HL-60 (cell line): Measurements from ENCODE around the gene CCL14.

Source experiments
- CTCF ChIP-seq: IDR thresholded peaks from one replicate; pipeline ENCODE4 v1.5.1; 2011; ENCODE audit warnings: low read length, control low read depth, inconsistent platforms; ENCODE audit not compliant: insufficient read depth
- TF ChIP-seq, protein P1 (sequence below): IDR thresholded peaks from 2 replicates; pipeline ENCODE4 v1.6.1; 2012; ENCODE audit warnings: low read depth; ENCODE audit not compliant: insufficient replicate concordance

- TF ChIP-seq CTCF, result no peak
- TF ChIP-seq, protein P1, sequence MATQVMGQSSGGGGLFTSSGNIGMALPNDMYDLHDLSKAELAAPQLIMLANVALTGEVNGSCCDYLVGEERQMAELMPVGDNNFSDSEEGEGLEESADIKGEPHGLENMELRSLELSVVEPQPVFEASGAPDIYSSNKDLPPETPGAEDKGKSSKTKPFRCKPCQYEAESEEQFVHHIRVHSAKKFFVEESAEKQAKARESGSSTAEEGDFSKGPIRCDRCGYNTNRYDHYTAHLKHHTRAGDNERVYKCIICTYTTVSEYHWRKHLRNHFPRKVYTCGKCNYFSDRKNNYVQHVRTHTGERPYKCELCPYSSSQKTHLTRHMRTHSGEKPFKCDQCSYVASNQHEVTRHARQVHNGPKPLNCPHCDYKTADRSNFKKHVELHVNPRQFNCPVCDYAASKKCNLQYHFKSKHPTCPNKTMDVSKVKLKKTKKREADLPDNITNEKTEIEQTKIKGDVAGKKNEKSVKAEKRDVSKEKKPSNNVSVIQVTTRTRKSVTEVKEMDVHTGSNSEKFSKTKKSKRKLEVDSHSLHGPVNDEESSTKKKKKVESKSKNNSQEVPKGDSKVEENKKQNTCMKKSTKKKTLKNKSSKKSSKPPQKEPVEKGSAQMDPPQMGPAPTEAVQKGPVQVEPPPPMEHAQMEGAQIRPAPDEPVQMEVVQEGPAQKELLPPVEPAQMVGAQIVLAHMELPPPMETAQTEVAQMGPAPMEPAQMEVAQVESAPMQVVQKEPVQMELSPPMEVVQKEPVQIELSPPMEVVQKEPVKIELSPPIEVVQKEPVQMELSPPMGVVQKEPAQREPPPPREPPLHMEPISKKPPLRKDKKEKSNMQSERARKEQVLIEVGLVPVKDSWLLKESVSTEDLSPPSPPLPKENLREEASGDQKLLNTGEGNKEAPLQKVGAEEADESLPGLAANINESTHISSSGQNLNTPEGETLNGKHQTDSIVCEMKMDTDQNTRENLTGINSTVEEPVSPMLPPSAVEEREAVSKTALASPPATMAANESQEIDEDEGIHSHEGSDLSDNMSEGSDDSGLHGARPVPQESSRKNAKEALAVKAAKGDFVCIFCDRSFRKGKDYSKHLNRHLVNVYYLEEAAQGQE, result no peak
These were observed 12.9 kb downstream of the CCL14 start for GRCh38 chr17:35973333-35974260.
